RWPE2 (cell line): ENCODE data around the gene FBXO36.

Source experiments
- ATAC-seq: fragments of 200-7000 bp; cut with Tn5 transposase; 3 replicates; pipeline ENCODE4 v1.9.1; 2021; ENCODE audit warnings: low read depth
- DNase-seq: peaks from one replicate; pipeline ENCODE4 v3.0.0-alpha.2; 2020; ENCODE audit warnings: low spot score
- H3K27ac ChIP-seq: fragments of 450-650 bp; 2 replicates; pipeline ENCODE4 v1.5.1; 2017; ENCODE audit warnings: mild to moderate bottlenecking; ENCODE audit not compliant: poor library complexity, severe bottlenecking
- H3K27me3 ChIP-seq: fragments of 250-450 bp; sonication (Bioruptor Pico); 2 replicates; pipeline ENCODE4 v1.5.1; 2021; ENCODE audit warnings: mild to moderate bottlenecking, moderate library complexity; ENCODE audit not compliant: insufficient read depth, poor library complexity, severe bottlenecking
- H3K36me3 ChIP-seq: fragments of 250-450 bp; sonication (Bioruptor Pico); 2 replicates; pipeline ENCODE4 v1.5.1; 2020; ENCODE audit warnings: low read depth, mild to moderate bottlenecking, moderate library complexity
- H3K4me1 ChIP-seq: fragments of 250-450 bp; sonication (Bioruptor Pico); 2 replicates; pipeline ENCODE4 v1.5.1; 2021; ENCODE audit warnings: mild to moderate bottlenecking, moderate library complexity; ENCODE audit not compliant: insufficient read depth, poor library complexity, severe bottlenecking
- H3K4me3 ChIP-seq: fragments of 250-450 bp; sonication (Bioruptor Pico); 2 replicates; pipeline ENCODE4 v1.5.1; 2021; ENCODE audit warnings: mild to moderate bottlenecking, moderate library complexity; ENCODE audit not compliant: severe bottlenecking
- H3K9me3 ChIP-seq: fragments of 250-450 bp; sonication (Bioruptor Pico); 2 replicates; pipeline ENCODE4 v1.5.1; 2021; ENCODE audit warnings: mild to moderate bottlenecking, moderate library complexity; ENCODE audit not compliant: severe bottlenecking
- TF ChIP-seq, protein P1 (sequence below): fragments of 450-650 bp; IDR thresholded peaks from one replicate; pipeline ENCODE4 v1.5.1; 2017; ENCODE audit warnings: mild to moderate bottlenecking, moderate library complexity; ENCODE audit not compliant: poor library complexity, severe bottlenecking

The FBXO36 gene

DNA sequence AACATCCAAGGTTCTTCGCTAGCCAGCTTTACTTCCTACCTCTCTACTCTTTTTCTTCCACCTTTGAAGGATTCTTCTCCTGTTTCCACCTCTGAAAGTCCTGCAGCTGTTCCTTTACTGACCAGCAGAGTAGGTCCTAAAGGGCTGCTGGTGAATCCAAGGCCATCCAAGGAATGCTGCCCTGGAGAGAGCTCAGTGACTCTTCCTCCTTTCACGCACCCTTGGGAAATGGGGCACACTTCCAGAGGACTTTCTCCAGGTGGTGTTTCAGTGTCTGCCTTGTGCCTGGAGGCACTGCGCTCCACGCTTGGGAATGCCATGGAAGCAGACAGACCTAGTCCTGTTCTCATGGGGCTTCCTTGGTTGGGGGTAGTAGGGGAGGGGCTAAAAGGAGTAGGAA is 101.0 kb downstream of the FBXO36 start:
- no peaks in the 10 kb centered on the region for H3K4me1 ChIP-seq
- no peaks in the 10 kb centered on the region for H3K36me3 ChIP-seq
- DNase-seq: no peak
- TF ChIP-seq, protein P1, sequence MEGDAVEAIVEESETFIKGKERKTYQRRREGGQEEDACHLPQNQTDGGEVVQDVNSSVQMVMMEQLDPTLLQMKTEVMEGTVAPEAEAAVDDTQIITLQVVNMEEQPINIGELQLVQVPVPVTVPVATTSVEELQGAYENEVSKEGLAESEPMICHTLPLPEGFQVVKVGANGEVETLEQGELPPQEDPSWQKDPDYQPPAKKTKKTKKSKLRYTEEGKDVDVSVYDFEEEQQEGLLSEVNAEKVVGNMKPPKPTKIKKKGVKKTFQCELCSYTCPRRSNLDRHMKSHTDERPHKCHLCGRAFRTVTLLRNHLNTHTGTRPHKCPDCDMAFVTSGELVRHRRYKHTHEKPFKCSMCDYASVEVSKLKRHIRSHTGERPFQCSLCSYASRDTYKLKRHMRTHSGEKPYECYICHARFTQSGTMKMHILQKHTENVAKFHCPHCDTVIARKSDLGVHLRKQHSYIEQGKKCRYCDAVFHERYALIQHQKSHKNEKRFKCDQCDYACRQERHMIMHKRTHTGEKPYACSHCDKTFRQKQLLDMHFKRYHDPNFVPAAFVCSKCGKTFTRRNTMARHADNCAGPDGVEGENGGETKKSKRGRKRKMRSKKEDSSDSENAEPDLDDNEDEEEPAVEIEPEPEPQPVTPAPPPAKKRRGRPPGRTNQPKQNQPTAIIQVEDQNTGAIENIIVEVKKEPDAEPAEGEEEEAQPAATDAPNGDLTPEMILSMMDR: no peak
- H3K4me3 ChIP-seq: no peak overlapping the region
- H3K27me3 ChIP-seq: no peaks in the 10 kb centered on the region
- no peak overlapping the region for H3K27ac ChIP-seq
- no peaks in the 10 kb centered on the region for H3K9me3 ChIP-seq
- ATAC-seq: no peak

DNA sequence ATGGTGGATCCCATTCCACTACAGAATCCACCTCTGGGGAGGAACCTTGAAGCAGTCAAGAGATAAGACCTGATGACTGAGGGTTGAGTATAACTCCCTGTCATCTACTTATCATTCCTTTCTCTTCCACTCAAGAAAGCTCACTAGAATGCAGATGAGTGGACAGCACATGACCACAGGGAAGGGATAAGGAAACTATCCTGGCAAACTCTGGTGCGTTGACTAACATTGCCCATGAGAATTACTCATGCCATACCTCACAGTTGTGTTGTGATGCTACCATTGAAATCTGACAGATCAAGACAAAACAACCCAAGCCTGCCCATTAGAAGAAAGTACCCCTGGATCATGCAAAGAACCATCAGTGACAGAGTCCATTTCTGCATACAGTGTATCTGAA is 119.9 kb downstream of the FBXO36 start:
- Histone ChIP-seq H3K27me3 (no peaks in the 10 kb centered on the region), H3K4me1 (no peaks in the 10 kb centered on the region), H3K9me3 (no peaks in the 10 kb centered on the region), H3K36me3 (no peaks in the 10 kb centered on the region), H3K27ac (no peak overlapping the region), H3K4me3 (no peak overlapping the region)
- no peak for ATAC-seq
- TF ChIP-seq, protein P1: no peak
- no peak for DNase-seq

DNA sequence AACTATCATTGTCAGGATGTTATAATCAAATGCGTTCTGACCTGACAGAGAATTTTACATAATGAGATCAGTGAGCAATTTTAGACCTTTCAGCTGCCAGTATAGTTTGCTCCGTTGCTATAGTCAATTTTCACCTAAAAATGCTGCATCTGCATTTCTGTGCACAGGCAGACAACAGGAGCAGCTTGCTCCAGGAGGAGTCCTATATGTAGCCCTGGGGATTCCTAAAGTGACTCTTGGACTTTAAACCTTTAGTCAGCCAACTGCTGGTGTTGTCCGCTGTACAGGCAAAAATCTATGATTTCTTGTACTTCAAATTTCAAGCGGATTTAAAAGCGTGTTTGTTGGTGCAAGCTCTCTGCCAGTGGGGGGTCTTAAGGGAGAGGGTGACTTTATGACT is 120.7 kb downstream of the FBXO36 start:
- TF ChIP-seq, protein P1: no peak
- Histone ChIP-seq H3K4me3 (no peak overlapping the region), H3K4me1 (no peaks in the 10 kb centered on the region), H3K36me3 (no peaks in the 10 kb centered on the region), H3K9me3 (no peaks in the 10 kb centered on the region), H3K27me3 (no peaks in the 10 kb centered on the region), H3K27ac (no peak overlapping the region)
- no peak for ATAC-seq
- DNase-seq: no peak

- Histone ChIP-seq H3K27me3 (no peaks in the 10 kb centered on the region), H3K4me3 (no peak overlapping the region), H3K9me3 (no peaks in the 10 kb centered on the region), H3K4me1 (no peaks in the 10 kb centered on the region), H3K27ac (no peak overlapping the region), H3K36me3 (no peaks in the 10 kb centered on the region)
- DNase-seq (no peak), ATAC-seq (no peak)
- TF ChIP-seq, protein P1: no peak
These were observed 121.2 kb downstream of the FBXO36 start for GRCh38 chr2:230043461-230043860.

DNA sequence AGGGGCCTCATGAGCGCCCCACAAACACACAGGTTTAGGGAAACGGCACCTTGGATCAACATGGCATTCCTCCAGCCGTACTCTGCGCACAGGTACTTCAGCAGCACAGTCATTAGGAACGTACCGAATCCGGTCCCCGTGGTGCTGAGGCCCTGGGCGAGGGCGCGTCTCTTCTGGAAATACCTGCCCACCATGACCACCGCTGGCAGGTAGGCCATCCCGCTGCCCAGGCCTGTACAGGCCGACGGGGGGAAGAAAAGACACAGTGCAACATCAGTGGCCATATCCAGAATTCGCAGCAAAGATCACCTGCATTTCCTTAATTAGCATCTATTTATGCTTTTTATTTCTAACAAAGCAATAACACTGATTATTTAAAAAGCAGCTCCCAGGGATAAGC is 124.2 kb downstream of the FBXO36 start:
- H3K4me3 ChIP-seq: no peak overlapping the region
- H3K9me3 ChIP-seq: no peaks in the 10 kb centered on the region
- H3K27ac ChIP-seq: no peak overlapping the region
- TF ChIP-seq, protein P1: no peak
- no peaks in the 10 kb centered on the region for H3K4me1 ChIP-seq
- no peaks in the 10 kb centered on the region for H3K36me3 ChIP-seq
- H3K27me3 ChIP-seq: no peaks in the 10 kb centered on the region
- ATAC-seq: no peak
- no peak for DNase-seq
